Measurements from ENCODE around the gene TSHZ2.

The TSHZ2 gene

DNA sequence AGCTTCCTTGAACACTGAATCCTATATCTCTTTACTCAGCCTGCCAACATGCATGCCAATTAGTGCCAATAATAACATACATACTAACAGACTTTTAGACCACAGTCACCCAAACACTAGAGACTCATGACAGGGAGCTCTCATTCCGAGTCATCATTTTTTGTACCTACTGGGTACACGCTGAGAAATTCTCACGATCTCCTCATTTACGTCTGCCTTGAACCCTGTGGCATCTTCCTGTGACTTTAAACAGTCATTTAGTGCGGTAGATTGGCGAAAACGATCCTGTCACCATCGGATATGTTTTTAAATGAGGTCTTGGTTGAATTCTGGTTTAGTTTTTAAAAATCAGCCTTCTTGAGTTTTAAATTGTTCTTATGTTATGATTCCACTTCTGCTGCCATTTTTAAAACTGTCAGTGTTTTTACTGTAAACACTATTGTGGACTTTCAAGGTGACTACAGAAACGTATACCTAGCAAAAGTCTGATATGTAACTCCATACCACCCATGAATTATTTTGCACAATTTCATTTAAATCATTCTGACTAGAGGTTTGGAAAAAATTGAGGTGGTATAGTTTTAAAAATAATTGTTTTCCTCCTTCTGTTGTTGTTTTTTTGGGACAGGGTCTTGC is 275.4 kb downstream of the TSHZ2 start:
- no peak for DNase-seq (ENCODE audit: low spot score)

DNA sequence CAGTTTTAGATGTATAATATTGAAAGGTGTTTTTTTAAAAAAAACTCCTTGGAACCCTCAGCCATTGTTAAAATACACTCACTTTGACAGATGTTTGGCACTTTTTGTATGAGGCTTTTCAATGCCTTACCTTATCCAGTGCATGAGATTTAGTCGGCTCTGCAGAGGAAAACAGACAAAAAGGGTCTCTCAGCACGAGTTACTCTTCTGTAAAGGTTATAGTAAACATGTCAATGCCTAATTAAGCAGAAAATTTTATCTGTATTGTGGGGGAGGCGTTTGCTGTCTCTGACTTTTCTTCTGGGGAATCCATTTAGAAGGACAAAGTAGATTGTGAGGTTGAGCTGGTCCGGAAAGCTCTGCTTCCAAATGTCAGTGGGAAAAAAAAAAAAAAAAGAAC is 278.3 kb downstream of the TSHZ2 start:
- DNase-seq (ENCODE audit: low spot score) = no peak

DNA sequence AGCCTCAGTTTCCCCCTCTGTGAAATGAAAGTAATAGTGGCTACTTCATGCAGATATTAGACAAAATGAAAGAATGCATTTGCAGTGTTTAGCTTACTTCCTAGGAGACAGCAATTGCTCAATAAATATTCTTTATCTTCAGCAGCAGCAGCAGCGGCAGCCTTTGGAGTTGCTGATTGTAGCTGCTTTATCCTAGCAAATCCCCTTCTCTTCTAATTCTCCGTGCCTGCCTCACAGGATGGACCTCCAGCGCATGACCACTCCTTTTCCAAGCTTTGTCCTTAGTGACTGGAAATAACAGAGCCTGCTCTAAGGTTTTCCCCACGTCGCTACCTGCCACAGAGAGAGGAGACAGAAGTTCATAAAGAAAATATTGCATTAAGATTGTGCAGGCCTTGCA is 279.8 kb downstream of the TSHZ2 start:
- DNase-seq (ENCODE audit: low spot score) = no peak

DNA sequence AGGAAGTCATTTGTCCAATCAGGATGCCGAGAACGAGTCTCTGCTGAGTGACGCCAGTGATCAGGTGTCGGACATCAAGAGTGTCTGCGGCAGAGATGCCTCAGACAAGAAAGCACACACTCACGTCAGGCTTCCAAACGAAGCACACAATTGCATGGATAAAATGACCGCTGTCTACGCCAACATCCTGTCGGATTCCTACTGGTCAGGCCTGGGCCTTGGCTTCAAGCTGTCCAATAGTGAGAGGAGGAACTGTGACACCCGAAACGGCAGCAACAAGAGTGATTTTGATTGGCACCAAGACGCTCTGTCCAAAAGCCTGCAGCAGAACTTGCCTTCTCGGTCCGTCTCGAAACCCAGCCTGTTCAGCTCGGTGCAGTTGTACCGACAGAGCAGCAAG is 281.5 kb downstream of the TSHZ2 start:
- no peak for DNase-seq (ENCODE audit: low spot score)

DNA sequence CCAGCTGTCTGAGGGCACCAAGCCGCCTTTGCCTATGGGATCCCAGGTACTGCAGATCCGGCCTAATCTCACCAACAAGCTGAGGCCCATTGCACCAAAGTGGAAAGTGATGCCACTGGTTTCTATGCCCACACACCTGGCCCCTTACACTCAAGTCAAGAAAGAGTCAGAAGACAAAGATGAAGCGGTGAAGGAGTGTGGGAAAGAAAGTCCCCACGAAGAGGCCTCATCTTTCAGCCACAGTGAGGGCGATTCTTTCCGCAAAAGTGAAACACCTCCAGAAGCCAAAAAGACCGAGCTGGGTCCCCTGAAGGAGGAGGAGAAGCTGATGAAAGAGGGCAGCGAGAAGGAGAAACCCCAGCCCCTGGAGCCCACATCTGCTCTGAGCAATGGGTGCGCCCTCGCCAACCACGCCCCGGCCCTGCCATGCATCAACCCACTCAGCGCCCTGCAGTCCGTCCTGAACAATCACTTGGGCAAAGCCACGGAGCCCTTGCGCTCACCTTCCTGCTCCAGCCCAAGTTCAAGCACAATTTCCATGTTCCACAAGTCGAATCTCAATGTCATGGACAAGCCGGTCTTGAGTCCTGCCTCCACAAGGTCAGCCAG is 283.0 kb downstream of the TSHZ2 start:
- DNase-seq (ENCODE audit: low spot score) = no peak

DNA sequence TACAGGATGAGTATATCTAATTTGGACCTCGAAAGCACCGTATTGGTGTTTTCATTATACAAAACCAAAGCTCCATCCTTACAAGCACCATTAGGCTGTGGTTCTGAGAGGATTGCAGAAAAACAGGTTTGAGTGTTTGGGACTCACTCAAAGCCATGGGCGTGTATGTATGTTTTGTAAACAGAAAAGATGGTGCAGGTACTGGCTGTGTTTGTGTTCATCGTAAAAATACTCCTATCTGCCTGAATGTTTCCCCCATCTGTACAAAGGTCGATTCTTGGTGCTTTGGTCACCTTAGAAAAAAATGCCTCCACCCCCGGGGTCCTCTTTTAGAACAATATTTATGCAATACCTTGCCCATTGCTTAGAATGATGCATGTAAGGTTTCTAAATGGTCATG is 286.6 kb downstream of the TSHZ2 start:
- no peak for DNase-seq (ENCODE audit: low spot score)

DNA sequence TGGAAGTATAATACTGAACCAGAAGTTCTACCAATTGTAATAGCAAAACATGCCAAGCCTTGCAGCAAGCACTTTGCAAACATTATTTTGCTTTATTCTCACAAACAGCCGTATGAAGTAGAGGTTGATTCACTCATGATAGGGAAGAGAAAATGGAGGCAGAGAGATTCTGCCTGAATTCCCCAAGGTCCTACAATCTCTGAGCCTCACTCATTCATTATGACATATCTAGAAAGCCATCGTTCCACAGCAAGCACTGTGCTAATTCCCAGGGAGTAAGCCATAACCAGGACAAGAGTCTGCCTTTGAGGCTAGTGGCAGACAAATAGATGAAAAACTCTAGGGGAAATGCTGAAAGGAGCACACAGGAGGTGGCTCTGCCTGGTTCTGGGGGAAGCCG is 288.0 kb downstream of the TSHZ2 start:
- no peak for DNase-seq (ENCODE audit: low spot score)

DNA sequence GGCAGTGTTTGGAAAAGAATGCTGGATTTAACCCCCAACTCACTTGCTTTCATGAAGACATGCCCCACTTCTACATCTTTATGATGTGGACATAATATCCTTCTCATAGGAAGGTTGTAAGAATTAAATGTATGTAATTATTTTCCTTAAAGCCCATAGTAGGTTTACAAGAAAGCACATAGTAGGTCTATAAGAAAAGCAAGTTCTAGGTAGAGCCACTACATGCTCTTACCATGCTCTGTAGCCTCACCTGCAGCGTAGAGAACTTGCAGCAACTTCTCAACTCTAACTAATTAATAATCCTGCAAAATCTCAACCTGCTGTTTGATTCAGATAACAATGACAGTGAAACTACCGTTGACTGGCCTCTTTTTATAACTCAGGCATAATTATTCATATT is 288.4 kb downstream of the TSHZ2 start:
- DNase-seq (ENCODE audit: low spot score) = no peak

DNA sequence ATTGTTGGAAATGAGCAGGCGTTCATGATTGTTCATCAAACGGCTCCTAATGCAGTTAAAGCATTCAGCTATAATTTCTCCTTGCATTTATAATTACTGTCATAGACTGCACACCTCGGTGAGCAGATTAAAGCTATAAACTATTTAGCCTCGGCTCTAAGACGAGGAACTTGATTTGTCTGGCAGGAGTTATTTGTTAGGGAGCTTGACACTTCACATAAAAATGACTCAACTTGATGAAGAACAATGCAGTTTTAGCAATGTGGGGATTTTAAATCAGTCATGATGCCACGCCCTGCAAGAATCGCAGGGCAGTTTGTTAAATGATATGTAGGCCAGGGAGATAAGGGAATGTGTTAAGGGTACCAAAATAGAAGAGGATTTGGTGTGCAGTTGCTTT is 290.2 kb downstream of the TSHZ2 start:
- peak; percentile 57 for DNase-seq (ENCODE audit: low spot score)

DNA sequence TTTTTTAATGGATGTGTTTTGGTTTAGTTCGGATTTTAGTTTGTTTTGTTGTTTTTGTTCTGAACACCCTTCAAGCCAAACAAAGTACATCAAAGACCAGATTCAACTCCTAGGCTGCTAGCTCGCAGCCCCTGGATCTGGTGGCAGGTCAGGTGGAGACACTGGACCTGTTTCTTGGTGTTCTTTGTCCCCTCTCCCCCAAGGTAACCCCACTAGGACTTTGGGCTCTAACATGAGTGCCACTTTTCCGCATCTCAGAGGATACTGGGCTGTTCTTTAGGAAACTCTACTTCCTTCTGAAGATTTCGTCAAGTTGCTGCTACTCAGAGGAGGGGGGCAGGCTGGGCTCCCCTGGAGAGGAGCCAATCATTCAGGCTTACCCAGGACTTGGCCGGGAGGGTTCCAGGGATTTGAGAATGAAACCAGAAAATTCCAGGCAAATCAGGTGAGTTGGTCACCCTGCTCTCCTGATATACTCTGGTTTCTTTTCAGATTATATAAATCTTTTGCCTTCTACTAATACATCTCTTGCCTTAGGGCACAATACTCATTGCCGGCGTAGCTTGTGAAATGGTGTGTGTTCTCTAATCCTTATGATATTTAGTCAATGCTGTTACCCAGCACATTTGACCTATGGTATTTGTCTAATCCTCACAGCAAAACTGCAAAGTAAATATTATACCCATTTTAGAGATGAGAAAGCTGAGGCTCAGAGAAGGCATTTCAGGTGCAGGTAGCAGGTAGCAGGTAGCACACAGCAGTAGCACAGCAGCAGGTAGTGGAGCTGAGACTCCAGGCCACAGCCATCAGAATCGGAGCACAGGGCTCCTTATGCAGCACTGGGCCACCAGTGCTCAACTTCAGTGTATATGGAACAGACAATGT is 291.6 kb downstream of the TSHZ2 start:
- no peak for DNase-seq (ENCODE audit: low spot score)

DNA sequence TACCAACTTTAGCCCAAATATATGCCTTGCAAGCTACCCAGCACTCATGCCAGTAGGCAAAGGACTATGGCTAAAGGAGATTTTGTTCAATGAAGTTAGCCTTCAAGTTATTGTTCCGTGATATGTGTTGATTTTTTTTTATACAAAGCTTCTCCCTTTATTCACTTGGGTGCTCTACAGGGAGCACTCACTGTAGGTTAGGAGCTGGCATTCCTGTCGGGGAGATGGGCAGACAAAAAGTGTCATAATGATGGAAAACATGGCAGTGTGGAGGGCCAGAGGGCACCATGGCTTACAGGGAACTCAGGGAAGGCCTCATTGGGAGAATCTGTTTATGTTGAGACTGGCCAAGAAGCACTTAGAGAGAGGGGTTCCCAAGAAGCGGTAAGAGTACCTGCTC is 292.4 kb downstream of the TSHZ2 start:
- no peak for DNase-seq (ENCODE audit: low spot score)

DNA sequence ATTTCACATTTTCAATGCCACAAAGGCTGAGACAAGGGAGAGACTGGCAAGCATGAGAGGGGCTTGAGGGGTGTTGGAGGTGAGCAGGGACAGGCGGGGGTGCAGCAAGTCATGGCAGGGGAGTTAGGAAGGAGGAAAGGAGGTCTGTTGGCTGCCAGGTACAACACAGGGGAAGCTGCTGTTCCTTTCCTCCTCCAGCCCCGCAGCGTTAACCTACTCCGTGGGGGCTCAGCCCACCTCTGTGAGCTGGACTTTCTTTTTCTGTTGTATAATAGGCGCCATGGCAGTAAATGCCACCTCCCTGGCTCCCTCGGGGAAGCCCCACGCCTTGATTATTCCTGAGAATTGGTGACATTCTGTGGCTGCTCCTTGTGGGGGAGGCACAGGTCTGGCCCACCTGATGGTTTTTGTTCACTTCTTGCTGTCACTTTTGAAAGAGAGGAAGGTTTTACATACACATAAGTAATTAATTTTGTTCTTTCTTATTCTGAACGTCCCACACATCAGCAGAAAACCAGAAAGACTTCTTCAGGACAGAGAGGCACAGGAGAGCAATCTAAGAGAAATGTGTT is 293.2 kb downstream of the TSHZ2 start:
- DNase-seq (ENCODE audit: low spot score) = peak; percentile 56

DNA sequence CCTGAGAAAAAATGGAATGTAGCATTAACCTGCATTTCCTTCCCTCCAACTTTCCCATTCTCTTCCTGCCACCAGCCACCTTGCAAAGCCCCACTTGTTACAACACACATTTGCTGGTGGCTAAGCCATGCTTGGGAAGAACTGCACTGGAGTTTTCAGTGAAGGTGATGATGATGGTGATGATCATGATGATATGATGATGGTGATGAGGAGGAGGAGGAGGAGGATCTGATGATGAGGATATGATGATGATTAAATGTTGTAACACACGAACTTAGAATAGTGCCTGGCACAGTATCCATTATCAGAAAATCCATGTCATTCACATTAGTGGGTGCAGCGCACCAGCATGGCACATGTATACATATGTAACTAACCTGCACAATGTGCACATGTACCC is 297.2 kb downstream of the TSHZ2 start:
- DNase-seq (ENCODE audit: low spot score) = no peak

DNA sequence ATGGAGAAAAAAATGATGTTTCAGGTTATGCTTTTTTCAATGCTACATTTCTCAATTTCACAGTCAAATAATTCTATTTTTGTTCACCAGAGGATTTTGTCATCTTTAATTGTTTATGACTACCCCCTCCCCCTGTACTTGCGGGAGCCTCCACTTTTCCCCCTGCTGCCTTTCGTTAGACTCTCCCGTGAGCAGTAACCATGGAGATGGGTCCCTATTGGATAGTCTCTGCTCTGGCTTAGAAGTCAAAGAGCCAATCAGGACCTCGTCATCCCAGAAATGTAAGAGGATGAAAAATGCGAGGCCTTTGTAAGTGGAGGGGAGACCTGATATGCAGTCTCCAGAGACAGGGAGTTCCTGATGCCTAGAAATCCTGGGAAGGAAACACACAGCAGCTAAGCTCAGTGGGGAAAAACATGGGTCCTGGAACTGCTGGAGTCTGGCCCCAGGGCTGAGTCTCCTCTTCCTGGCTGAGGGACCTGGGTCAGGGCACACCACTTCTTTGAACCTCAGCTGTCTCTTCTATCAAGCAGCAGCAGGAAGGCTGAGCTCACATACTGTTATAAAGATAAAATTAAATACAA is 298.7 kb downstream of the TSHZ2 start:
- DNase-seq (ENCODE audit: low spot score) = peak; percentile 27

DNA sequence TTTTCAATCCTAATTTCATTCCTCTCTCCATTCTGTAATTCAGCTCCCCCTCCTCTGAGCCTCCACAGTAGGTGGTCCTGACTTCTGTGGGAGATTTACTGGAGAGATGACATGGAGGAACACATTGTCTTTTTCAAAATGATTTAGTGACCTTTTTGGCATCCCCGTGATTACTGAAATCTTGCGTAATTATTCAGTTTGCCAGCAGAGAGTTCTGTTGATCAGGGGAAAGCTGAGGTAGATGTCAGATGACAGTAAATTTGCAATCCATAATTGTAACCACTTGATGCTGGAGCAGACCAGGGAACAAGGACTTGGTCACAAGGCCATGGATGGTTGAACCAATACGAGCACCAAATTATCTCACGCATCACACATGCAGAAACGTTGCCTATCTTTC is 302.2 kb downstream of the TSHZ2 start:
- no peak for DNase-seq (ENCODE audit: low spot score)

DNA sequence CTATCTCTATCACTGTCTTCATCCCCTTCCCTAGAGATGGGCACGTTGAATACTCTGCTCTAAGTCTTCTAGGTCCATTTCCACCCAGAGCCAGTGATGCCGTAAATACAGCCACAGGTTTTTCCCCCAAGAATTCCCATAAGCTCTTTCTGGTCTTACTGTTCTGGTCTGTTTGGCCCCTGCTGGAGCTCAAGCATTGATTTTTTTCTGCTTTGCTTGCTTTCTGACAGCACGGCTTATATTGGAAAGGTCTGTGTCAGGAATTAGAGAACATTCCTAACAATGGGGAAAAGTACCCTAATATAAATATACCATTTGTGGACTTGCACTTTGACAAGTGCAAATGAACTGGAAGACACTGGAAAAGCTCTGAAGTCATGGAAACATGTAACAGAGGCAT is 302.6 kb downstream of the TSHZ2 start:
- no peak for DNase-seq (ENCODE audit: low spot score)

DNA sequence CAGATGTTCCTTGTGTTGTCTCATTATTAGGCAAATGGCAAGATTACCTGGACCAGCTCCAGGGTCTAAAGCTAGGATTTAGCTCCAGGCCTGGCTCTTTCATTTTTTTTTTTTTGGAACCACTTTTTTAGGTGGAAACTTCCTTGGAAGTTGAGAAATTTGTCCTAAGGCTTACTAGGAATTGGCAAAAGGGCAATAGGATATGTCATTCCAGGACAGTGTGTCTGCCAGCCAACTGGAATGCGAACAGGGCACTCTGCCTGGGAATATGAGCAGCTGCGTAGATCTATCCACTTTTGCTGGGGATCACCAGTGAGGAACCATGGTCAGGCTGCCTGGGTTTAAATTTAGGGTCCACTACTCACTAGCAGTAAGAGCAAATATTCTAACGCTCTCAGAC is 304.0 kb downstream of the TSHZ2 start:
- DNase-seq (ENCODE audit: low spot score) = no peak

DNA sequence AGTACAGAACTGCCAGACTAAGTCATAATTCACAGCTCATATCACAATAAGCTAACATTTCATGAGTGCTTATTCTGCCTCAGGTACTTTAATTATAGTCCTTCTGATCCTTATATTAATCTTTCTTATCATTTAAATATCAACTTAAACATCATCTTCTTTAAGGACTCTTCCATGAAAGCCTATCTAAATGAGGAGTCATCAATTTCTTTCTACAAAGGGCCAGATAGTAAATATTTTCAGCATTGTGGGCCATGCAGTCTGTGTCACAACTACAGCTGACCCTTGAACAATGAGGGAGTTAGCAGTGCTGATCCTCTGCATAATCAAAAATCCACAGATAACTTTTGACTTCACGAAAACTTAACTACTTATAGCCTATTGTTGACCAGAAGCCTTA is 306.4 kb downstream of the TSHZ2 start:
- no peak for DNase-seq (ENCODE audit: low spot score)

DNA sequence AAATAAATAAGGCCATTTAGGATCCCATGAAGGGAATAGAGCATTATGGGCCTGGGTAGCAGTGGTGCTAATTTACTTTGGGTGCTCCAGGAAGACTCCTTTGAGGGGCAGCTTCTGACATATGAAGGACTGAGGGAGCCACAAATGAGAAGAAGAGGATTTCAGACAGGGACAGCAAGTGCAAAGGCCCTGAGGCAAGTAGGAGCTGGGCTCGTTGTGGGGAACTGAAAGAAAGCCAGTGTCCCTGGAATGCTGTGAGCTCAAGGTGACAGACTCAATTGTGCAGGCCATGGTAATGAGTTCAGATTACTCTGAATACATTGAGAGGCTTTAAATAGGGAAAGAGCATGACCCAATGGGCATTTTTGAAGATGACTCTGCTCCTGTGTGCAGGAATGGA is 307.6 kb downstream of the TSHZ2 start:
- no peak for DNase-seq (ENCODE audit: low spot score)

DNA sequence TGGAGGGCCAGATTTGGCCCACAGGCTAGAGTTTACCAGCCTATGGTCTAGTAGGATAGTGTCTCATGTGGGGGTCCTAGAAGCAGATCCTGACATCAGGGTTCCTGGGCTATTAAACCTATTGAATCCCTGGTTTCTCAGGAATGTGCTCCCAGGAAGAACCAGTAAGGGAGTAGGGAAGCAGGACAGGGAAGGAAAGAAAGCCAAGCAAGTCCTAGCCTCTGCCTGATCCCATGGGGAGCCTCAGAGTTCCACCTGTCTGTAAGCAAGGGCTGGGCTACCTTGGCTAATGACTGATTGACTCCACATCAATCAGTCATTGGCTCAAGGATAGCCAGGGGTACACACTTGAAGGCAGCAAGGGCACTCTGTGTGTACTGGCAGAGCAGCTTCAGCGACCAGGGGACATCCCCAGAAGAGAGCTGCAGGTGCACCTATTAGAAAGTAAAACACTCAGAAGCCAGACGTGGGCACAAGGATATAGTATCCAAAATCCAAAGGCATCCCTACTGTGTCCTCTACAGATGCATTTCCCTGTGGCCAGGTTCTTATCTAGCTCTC is 309.5 kb downstream of the TSHZ2 start:
- DNase-seq (ENCODE audit: low spot score) = no peak

DNA sequence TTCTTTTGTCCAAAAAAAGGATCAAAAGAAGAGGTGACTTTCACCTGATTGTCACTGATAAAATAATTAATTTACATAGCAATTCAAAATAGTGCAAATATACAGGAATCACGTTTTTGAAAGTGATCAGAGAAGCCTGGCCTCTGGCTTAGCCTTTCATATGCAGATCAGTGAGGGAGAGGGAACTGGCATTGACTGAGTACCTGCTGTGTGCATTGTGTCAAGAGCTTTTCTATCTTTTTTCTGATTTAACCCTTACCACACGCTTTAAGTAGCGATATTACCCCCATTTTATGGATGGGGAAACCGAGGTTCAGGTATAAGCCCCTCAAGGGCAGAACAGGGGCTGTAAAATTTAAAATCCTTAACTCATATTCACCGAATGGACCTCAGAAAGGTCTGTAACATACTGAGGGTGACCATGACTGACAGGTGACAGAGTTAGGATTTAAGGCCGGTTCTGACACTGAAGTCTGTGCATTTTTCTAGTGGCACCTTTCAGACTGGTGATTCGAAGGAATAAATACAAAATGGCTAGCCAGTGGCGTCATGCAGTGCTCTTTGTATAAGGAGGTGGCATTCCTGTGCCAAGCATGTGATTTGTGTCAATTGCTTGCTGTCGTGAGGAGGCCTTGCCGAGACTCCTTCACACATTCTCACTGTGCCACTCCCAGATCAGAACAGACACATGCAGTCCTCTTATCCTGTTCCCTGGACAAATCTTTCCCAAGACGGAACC is 310.2 kb downstream of the TSHZ2 start:
- DNase-seq (ENCODE audit: low spot score) = no peak

DNA sequence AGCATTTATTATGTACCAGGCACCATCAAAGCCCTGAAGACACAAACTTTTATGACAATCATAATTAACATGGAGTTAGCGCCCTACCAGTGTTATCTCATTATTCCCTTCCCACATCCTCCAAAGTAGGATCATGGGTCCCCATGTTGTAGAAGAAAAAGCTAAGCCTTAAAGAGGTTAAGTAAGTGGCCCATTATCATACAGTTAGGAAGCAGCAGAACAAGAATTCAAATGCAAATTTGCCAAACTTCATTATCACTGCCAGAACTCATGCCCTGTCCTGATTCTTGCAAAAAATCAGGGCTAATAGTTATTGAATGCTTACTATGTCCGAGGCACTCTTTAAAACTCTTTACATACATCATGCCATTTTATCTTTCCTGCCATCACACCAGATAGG is 310.9 kb downstream of the TSHZ2 start:
- DNase-seq (ENCODE audit: low spot score) = no peak

Measured in putamen (tissue), 1 donor.